ENCODE data around the gene SAMD15.

DNA sequence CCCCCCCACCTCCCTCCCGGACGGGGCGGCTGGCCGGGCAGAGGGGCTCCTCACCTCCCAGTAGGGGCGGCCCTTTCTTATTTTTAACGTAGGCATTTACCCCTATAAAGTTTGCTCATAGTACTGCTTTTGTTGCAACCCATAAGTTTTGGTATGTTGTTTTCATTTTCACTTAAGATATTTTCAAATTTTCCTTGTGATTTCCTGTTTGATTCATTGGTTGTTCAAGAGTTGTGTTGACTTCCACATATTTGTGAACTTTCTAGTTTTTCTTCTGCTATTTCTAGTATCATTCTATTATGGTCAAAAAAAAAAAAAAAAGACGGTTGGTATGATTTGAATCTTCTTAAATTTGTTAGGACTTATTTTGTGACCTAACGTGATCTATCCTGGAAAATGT is 39.7 kb downstream of the SAMD15 start:
- no peak for TF ChIP-seq EZH2phosphoT487 (IDR thresholded peaks at IDR 0.05; ENCODE audit: borderline replicate concordance, low read length)
- TF ChIP-seq, protein P1, sequence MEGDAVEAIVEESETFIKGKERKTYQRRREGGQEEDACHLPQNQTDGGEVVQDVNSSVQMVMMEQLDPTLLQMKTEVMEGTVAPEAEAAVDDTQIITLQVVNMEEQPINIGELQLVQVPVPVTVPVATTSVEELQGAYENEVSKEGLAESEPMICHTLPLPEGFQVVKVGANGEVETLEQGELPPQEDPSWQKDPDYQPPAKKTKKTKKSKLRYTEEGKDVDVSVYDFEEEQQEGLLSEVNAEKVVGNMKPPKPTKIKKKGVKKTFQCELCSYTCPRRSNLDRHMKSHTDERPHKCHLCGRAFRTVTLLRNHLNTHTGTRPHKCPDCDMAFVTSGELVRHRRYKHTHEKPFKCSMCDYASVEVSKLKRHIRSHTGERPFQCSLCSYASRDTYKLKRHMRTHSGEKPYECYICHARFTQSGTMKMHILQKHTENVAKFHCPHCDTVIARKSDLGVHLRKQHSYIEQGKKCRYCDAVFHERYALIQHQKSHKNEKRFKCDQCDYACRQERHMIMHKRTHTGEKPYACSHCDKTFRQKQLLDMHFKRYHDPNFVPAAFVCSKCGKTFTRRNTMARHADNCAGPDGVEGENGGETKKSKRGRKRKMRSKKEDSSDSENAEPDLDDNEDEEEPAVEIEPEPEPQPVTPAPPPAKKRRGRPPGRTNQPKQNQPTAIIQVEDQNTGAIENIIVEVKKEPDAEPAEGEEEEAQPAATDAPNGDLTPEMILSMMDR (conservative IDR thresholded peaks at IDR 0.05; ENCODE audit: low read depth, low read length): no peak
